ENCODE results near the gene TTC27.

DNA sequence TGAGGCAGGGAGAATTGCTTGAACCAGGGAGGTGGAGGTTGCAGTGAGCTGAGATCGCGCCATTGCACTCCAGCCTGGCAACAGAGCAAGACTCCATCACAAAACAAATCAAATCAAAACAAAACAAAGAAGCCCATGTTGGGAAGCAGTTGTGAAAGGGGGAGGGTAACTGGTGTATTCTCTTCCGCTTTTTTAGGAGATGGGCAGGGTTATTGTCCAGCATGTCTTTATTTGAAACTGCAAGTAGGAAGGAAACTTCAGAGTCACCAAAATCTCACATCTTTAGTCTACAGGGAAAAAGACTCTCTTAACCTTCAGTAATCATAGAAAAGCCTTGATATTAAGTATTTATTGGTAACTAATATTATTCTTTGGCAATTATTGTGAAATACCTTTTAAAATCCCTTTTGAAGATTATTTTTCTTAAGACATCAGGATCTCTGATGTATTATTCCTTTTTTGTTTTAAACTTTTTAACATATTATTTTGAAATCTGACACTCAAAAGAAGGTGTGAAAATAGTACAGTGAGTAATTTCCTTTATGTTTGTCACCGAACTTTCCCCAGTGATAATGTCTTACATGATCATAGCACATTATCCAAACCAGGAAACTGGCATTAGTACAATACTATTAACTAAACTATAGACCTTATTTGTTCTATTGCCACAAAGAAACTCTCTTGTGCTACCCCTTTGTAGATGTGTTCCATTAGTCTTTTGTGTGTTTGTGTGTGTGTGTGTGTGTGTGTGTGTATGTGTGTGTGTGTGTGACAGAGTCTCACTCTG, 234.6 kb downstream of the TTC27 start:
- TF ChIP-seq EP300 (IDR thresholded peaks at IDR 0.05; ENCODE audit: low read depth in 2 of 2, low read length in 2 of 2) (no peak), EP300 (CRISPR knock-in tag; IDR thresholded peaks at IDR 0.05; ENCODE audit: borderline replicate concordance) (no peak), KDM3A (CRISPR knock-in tag; IDR thresholded peaks at IDR 0.05; ENCODE audit: low read depth) (no peak)
- TF ChIP-seq, protein P1, sequence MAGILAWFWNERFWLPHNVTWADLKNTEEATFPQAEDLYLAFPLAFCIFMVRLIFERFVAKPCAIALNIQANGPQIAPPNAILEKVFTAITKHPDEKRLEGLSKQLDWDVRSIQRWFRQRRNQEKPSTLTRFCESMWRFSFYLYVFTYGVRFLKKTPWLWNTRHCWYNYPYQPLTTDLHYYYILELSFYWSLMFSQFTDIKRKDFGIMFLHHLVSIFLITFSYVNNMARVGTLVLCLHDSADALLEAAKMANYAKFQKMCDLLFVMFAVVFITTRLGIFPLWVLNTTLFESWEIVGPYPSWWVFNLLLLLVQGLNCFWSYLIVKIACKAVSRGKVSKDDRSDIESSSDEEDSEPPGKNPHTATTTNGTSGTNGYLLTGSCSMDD (CRISPR knock-in tag; IDR thresholded peaks at IDR 0.05): no peak

Measured in HepG2 (cell line).